ENCODE results near the gene AUNIP. TPM values are rescaled to one million over a fixed set of nuclear protein-coding genes. Genes with fewer than 3 reads are reported as not detected.

Gene AUNIP
- total RNA-seq, 4 donors from 2014 or later: not detected

DNA sequence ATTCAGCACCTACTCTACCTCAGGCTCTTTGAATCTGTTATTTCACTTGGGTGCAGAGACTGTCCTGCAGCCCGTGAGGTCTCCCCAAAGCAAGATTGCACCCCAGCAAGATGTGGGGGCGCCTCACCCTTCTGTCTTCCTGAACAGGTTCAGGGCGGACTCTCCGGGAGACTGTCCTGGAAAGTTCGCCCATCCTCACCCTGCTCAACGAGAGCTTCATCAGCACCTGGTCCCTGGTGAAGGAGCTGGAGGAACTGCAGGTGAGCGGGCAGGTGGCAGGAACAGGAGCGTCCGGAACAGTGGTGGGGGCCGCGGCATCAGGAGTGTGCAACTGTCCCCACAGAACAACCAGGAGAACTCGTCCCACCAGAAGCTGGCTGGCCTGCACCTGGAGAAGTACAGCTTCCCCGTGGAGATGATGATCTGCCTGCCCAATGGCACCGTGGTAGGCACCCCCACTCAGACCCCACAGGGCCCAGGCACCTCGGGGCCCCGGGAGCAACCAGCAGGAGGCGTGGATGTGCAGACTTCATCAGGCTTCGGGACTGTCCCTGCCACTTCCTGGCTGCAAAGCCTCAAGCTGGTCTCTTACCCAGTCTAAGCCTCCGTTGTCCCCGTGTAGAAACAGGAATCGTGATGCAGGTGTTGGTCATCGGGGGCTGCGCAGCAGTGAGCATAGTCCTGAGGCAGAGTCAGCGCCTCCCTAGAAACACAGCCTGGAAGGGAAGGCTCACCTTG is 45.4 kb downstream of the AUNIP start:
- DNase-seq (ENCODE audit: low spot score) (no peak), ATAC-seq (ENCODE audit: low FRiP score) (no peak)
- TF ChIP-seq, protein P1, sequence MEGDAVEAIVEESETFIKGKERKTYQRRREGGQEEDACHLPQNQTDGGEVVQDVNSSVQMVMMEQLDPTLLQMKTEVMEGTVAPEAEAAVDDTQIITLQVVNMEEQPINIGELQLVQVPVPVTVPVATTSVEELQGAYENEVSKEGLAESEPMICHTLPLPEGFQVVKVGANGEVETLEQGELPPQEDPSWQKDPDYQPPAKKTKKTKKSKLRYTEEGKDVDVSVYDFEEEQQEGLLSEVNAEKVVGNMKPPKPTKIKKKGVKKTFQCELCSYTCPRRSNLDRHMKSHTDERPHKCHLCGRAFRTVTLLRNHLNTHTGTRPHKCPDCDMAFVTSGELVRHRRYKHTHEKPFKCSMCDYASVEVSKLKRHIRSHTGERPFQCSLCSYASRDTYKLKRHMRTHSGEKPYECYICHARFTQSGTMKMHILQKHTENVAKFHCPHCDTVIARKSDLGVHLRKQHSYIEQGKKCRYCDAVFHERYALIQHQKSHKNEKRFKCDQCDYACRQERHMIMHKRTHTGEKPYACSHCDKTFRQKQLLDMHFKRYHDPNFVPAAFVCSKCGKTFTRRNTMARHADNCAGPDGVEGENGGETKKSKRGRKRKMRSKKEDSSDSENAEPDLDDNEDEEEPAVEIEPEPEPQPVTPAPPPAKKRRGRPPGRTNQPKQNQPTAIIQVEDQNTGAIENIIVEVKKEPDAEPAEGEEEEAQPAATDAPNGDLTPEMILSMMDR (IDR thresholded peaks at IDR 0.05): no peak

DNA sequence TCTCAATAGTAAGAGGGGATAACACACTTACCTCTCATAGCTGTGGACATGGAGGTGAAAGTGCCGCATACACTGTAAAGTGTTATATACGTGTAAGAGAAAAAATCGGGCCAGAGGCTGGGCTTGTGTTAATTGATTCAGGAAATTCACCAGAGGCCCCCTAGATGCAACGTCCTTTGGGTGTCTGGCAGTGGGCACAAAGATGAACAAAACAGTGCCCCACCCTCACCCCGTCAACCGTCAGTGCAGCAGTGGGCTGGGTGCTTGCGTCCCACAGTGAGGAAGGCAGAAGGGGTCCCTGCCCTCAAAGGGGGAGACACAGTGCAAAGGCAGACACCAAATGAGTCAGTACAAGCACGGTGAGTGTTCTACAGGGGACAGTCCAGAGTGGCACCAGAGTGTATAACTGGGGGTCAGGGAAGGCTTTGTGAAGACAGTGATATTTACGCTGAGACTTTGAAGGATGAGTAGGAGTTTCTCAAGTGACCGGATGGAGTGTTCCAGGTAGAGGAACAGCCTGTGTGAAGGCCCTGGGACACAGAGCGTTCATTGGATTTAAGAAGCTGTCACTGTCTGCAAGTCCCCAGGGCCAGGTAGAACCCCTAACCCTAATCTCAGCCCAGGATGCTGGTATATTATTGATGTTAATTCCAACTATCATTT is 46.1 kb downstream of the AUNIP start:
- ATAC-seq (ENCODE audit: low FRiP score) (no peak), DNase-seq (ENCODE audit: low spot score) (no peak)
- TF ChIP-seq, protein P1 (IDR thresholded peaks at IDR 0.05): no peak

DNA sequence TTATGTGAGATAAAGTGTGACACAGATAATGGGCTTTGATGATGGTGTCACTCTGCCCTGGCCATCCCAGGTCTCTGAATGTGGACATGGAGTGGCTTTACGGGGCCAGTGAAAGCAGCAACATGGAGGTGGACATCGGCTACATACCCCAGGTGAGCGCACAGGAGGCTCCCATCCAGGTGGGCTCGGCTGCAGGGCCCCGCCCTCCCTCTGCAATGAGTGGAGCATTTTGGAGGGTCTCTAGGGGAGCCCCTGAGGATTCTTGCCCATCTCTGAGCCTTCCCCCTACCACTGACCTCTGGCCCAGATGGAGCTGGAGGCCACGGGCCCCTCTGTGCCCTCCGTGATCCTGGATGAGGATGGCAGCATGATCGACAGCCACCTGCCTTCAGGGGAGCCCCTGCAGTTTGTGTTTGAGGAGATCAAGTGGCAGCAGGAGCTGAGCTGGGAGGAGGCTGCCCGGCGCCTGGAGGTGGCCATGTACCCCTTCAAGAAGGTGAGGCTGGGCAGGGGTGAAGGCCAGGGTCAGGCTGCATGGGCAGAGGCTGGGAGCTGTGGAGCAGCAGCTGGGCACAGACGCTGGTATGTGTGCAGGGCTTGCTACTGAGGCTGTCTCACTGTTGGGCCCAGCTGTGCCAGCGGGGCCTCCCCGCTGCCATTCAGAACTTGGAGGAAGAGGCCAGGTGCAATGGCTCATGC is 47.7 kb downstream of the AUNIP start:
- DNase-seq (ENCODE audit: low spot score) (no peak), ATAC-seq (ENCODE audit: low FRiP score) (no peak)
- TF ChIP-seq, protein P1 (IDR thresholded peaks at IDR 0.05): no peak

DNA sequence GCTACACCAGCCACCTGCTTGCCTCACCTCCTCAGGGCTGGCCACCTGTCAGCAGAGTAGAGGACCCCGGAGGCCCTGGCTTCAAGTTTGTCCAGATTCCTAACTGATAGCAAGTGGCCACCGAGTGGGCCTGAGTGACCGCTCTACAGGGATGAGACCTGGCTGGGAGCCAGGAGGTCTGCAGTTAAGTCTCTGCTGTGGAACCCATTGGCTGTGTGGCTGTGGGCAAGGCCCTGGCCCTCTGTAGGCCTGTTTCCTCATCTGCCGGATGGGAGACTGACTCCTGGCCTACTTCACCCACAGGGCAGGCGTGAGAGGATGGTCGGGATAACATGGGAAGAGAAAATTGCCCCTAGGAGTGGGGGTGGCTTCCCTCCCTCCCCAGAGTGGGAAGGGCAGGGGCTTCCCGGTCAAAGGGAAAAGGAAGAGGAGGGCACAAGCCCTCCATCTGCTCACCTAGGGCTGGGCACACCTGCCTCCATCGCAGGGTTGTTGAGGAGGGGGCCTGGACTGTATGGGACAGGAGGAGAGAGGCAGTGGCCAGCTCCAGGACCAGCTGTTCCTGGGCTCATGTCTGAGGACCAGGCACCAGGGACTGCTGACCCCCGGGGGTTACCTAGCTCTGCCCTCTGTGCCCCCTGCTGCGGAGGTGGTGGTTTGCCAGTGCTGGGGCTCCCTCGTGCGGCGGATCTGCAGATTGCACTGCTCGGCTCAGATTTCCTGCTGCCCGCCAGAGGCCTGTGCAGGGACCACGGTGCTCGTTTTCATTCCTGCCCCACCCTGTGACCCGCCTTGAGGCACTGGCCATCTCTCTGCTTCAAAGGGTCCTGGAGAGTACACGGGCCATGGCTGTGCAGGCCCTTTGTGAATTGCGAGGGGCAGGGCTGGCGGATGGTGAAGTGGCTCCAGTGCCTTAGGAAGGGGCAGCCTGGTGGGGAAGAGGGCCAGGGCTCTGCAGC is 48.6 kb downstream of the AUNIP start:
- TF ChIP-seq, protein P1 (IDR thresholded peaks at IDR 0.05): peak in 1 of 3 donors; percentile 79
- peak; percentile 65 for DNase-seq (ENCODE audit: low spot score)
- no peak for ATAC-seq (ENCODE audit: low FRiP score)

DNA sequence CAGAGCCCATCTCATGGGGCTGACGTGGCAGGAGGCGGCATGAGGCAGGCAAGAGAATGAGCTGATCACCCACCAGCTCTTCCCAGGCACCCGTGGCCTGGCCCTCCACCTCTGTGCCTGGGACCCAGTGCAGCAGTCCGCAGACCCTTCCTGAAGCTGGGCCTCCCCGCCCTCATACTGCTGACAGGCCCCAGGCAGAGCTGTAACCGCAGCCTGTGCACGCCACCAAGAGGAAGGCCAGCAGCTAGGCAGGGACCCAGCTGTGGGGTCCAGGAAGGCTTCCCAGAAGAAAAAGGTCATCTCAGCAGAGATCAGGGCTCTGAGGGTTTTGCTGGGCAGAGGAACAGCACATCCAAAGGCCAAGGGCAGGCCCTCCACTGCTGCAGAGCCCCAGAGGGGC is 49.3 kb downstream of the AUNIP start:
- TF ChIP-seq, protein P1 (IDR thresholded peaks at IDR 0.05): no peak
- ATAC-seq (ENCODE audit: low FRiP score) (no peak), DNase-seq (ENCODE audit: low spot score) (no peak)

DNA sequence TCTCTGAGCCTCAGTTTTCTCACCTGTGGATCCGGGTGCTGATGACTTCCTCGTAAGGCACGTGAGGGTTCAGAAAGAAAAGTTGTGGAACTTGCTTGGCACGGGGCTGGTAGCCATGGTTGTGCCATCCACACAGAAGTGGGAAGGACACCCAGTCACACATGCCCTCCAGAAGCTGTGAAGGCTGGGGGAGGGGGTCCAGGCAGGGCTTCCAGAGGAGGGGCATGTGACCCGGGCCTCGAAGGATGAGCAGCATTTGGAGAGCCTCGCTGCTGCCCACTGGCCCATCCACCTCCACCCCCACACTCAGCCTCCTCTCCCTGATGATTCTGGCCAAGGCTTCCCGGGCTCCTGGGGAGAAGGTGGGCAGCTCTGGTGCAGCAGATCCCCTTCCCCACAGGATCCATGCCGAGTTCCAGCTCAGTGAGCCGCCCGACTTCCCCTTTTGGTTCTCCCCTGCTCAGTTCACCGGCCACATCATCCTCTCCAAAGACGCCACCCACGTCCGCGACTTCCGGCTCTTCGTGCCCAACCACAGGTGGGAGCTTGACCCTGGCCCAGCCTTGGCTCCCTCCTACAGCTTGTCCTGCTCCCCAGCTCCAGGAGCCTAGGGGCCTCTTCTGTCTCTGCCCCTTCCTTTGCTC is 49.9 kb downstream of the AUNIP start:
- DNase-seq (ENCODE audit: low spot score) (no peak), ATAC-seq (ENCODE audit: low FRiP score) (no peak)
- TF ChIP-seq, protein P1 (IDR thresholded peaks at IDR 0.05): no peak
